HEK293 (cell line): ENCODE measurements around the gene ALDOC.

Experiments used
- KLF16 ChIP-seq: fragments of 450-650 bp; formaldehyde crosslinking; IDR thresholded peaks from 2 replicates; pipeline ENCODE4 v1.5.1; 2017; ENCODE audit warnings: missing biosample characterization, missing genetic modification characterization
- SCRT2 ChIP-seq: fragments of 450-650 bp; formaldehyde crosslinking; IDR thresholded peaks from 2 replicates; pipeline ENCODE4 v1.5.1; 2016; ENCODE audit warnings: missing biosample characterization, missing genetic modification characterization
- ZEB2 ChIP-seq: fragments of 450-650 bp; formaldehyde crosslinking; IDR thresholded peaks from 2 replicates; pipeline ENCODE4 v1.5.1; 2016; ENCODE audit warnings: missing biosample characterization, missing genetic modification characterization
- ZNF146 ChIP-seq: fragments of 450-650 bp; formaldehyde crosslinking; IDR thresholded peaks from 2 replicates; pipeline ENCODE4 v1.5.1; 2016; ENCODE audit warnings: missing biosample characterization, missing genetic modification characterization
- ZNF335 ChIP-seq: fragments of 450-650 bp; formaldehyde crosslinking; conservative IDR thresholded peaks from 2 replicates; pipeline ENCODE4 v1.5.1; 2016; ENCODE audit warnings: missing biosample characterization, missing genetic modification characterization
- ZSCAN23 ChIP-seq: fragments of 450-650 bp; formaldehyde crosslinking; IDR thresholded peaks from 2 replicates; pipeline ENCODE4 v1.5.1; 2016; ENCODE audit warnings: missing biosample characterization, missing genetic modification characterization
- TF ChIP-seq, protein P1 (sequence below): fragments of 450-650 bp; formaldehyde crosslinking; optimal IDR thresholded peaks from 2 replicates; pipeline ENCODE3; 2016; ENCODE audit warnings: missing biosample characterization, mild to moderate bottlenecking, missing genetic modification characterization
- TF ChIP-seq, protein P2 (sequence below): fragments of 450-650 bp; formaldehyde crosslinking; IDR thresholded peaks from 2 replicates; pipeline ENCODE4 v1.5.1; 2016; ENCODE audit warnings: missing biosample characterization, missing genetic modification characterization, borderline replicate concordance
- TF ChIP-seq, protein P3 (sequence below): fragments of 450-650 bp; formaldehyde crosslinking; IDR thresholded peaks from 2 replicates; pipeline ENCODE4 v1.5.1; 2016; ENCODE audit warnings: missing biosample characterization, missing genetic modification characterization
- TF ChIP-seq, protein P4 (sequence below): fragments of 450-650 bp; formaldehyde crosslinking; IDR thresholded peaks from 2 replicates; pipeline ENCODE4 v1.5.1; 2016; ENCODE audit warnings: missing biosample characterization, missing genetic modification characterization
- TF ChIP-seq, protein P5 (sequence below): fragments of 450-650 bp; formaldehyde crosslinking; IDR thresholded peaks from 2 replicates; pipeline ENCODE4 v1.5.1; 2016; ENCODE audit warnings: missing biosample characterization, missing genetic modification characterization

DNA sequence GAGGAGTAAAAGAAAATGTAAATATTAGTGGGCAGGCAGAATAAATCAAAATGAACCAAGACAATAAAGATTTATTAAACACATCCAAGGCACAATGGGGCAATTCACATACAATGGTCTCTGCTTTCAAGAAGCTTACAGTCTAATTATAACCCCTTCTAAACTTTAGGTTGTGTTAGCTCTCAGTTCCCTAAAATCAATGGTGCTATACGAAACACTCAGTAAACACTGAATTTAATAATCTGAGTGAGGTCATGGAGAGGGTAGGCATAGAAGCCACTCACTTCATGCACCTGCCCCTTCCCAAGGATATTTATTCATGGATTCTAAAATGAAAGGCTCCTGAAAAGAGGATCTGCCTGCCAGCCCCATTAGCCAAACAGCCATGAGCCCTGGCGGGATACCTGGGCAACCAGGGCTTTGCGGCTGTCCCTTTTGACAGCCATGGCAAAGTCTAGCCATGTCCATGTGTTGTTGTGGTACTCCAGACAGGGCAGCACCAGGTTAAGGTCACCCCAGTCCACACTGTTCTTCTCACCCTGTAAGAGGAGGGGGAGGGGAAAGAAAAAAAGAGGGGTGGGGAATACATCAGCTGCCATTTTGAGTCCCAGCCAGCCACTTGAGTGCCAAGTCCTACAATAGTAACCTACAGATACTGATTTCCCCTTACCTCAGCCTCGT lies 38.7 kb upstream of the ALDOC start:
- TF ChIP-seq, protein P1, sequence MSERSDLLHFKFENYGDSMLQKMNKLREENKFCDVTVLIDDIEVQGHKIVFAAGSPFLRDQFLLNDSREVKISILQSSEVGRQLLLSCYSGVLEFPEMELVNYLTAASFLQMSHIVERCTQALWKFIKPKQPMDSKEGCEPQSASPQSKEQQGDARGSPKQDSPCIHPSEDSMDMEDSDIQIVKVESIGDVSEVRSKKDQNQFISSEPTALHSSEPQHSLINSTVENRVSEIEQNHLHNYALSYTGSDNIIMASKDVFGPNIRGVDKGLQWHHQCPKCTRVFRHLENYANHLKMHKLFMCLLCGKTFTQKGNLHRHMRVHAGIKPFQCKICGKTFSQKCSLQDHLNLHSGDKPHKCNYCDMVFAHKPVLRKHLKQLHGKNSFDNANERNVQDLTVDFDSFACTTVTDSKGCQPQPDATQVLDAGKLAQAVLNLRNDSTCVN: no peak
- TF ChIP-seq, protein P2, sequence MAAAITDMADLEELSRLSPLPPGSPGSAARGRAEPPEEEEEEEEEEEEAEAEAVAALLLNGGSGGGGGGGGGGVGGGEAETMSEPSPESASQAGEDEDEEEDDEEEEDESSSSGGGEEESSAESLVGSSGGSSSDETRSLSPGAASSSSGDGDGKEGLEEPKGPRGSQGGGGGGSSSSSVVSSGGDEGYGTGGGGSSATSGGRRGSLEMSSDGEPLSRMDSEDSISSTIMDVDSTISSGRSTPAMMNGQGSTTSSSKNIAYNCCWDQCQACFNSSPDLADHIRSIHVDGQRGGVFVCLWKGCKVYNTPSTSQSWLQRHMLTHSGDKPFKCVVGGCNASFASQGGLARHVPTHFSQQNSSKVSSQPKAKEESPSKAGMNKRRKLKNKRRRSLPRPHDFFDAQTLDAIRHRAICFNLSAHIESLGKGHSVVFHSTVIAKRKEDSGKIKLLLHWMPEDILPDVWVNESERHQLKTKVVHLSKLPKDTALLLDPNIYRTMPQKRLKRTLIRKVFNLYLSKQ (tag by site-specific recombination): no peak
- TF ChIP-seq, protein P3, sequence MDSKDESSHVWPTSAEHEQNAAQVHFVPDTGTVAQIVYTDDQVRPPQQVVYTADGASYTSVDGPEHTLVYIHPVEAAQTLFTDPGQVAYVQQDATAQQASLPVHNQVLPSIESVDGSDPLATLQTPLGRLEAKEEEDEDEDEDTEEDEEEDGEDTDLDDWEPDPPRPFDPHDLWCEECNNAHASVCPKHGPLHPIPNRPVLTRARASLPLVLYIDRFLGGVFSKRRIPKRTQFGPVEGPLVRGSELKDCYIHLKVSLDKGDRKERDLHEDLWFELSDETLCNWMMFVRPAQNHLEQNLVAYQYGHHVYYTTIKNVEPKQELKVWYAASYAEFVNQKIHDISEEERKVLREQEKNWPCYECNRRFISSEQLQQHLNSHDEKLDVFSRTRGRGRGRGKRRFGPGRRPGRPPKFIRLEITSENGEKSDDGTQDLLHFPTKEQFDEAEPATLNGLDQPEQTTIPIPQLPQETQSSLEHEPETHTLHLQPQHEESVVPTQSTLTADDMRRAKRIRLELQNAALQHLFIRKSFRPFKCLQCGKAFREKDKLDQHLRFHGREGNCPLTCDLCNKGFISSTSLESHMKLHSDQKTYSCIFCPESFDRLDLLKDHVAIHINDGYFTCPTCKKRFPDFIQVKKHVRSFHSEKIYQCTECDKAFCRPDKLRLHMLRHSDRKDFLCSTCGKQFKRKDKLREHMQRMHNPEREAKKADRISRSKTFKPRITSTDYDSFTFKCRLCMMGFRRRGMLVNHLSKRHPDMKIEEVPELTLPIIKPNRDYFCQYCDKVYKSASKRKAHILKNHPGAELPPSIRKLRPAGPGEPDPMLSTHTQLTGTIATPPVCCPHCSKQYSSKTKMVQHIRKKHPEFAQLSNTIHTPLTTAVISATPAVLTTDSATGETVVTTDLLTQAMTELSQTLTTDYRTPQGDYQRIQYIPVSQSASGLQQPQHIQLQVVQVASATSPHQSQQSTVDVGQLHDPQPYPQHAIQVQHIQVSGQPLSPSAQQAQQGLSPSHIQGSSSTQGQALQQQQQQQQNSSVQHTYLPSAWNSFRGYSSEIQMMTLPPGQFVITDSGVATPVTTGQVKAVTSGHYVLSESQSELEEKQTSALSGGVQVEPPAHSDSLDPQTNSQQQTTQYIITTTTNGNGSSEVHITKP (tag by site-specific recombination): no peak
- TF ChIP-seq, protein P4, sequence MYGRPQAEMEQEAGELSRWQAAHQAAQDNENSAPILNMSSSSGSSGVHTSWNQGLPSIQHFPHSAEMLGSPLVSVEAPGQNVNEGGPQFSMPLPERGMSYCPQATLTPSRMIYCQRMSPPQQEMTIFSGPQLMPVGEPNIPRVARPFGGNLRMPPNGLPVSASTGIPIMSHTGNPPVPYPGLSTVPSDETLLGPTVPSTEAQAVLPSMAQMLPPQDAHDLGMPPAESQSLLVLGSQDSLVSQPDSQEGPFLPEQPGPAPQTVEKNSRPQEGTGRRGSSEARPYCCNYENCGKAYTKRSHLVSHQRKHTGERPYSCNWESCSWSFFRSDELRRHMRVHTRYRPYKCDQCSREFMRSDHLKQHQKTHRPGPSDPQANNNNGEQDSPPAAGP (tag by site-specific recombination): no peak
- TF ChIP-seq ZSCAN23 (no peak), KLF16 (tag by site-specific recombination) (no peak), ZEB2 (tag by site-specific recombination) (no peak), ZNF335 (no peak), ZNF146 (no peak), SCRT2 (tag by site-specific recombination) (no peak)
- TF ChIP-seq, protein P5, sequence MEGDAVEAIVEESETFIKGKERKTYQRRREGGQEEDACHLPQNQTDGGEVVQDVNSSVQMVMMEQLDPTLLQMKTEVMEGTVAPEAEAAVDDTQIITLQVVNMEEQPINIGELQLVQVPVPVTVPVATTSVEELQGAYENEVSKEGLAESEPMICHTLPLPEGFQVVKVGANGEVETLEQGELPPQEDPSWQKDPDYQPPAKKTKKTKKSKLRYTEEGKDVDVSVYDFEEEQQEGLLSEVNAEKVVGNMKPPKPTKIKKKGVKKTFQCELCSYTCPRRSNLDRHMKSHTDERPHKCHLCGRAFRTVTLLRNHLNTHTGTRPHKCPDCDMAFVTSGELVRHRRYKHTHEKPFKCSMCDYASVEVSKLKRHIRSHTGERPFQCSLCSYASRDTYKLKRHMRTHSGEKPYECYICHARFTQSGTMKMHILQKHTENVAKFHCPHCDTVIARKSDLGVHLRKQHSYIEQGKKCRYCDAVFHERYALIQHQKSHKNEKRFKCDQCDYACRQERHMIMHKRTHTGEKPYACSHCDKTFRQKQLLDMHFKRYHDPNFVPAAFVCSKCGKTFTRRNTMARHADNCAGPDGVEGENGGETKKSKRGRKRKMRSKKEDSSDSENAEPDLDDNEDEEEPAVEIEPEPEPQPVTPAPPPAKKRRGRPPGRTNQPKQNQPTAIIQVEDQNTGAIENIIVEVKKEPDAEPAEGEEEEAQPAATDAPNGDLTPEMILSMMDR (tag by site-specific recombination): no peak
